HG03025 (cell line): ENCODE results near the gene OR52J3.
"Not testable (repeated sequence)": the region's sequence is repeated elsewhere in the genome, so short reads cannot be mapped to it uniquely, and the experiment has no call there.

Experiments
- ATAC-seq: cut with Tn5 transposase; IDR thresholded peaks from one replicate; pipeline ENCODE4 v1.9.1; 2021; ENCODE audit warnings: mild to moderate bottlenecking, moderate library complexity; ENCODE audit not compliant: unreplicated experiment, low FRiP score

OR52J3 gene

GRCh38 chr11:5046226-5046625, at the start of gene OR52J3:
TSS of gene OR52J3 (plus strand) at chr11:5046526. CDS start at chr11:5046526, 0 bp downstream.
- no peak for ATAC-seq

GRCh38 chr11:5004424-5005274, 41.7 kb upstream of the OR52J3 start:
- no peak for ATAC-seq

- no peak for ATAC-seq
Measured at GRCh38 chr11:5007561-5007960, 38.8 kb upstream of the OR52J3 start.

- no peak for ATAC-seq
Measured at GRCh38 chr11:5011254-5011653, 35.1 kb upstream of the OR52J3 start.

GRCh38 chr11:5013012-5013411, 33.3 kb upstream of the OR52J3 start:
- no peak for ATAC-seq

- no peak for ATAC-seq
Measured at GRCh38 chr11:5021996-5022395, 24.3 kb upstream of the OR52J3 start.

GRCh38 chr11:5036669-5037068, 9.7 kb upstream of the OR52J3 start:
- no peak for ATAC-seq

- ATAC-seq: no peak
Measured at GRCh38 chr11:5037926-5038325, 8.4 kb upstream of the OR52J3 start.

GRCh38 chr11:5038341-5038740, 8.0 kb upstream of the OR52J3 start:
- no peak for ATAC-seq

- ATAC-seq: no peak
Measured at GRCh38 chr11:5040876-5041275, 5.5 kb upstream of the OR52J3 start.

- ATAC-seq: no peak
Measured at GRCh38 chr11:5042091-5042490, 4.2 kb upstream of the OR52J3 start.

- ATAC-seq: no peak
Measured at GRCh38 chr11:5043380-5043779, 2.9 kb upstream of the OR52J3 start.

- ATAC-seq: no peak
Measured at GRCh38 chr11:5046754-5047330, 516 bp downstream of the OR52J3 start.

GRCh38 chr11:5058679-5059078, 12.4 kb downstream of the OR52J3 start:
- ATAC-seq: not testable (repeated sequence)

- no peak for ATAC-seq
Measured at GRCh38 chr11:5059391-5059790, 13.1 kb downstream of the OR52J3 start, which contains the start of gene OR52E2. TSS of gene OR52E2 (minus strand) at chr11:5059627. CDS start at chr11:5059627, 0 bp downstream.

- ATAC-seq: no peak
Measured at GRCh38 chr11:5065027-5065426, 18.7 kb downstream of the OR52J3 start.

- ATAC-seq: no peak
Measured at GRCh38 chr11:5069272-5069671, 22.9 kb downstream of the OR52J3 start, which contains the start of gene OR52E1. TSS of gene OR52E1 (plus strand) at chr11:5069572.

- no peak for ATAC-seq
Measured at GRCh38 chr11:5071799-5072198, 25.5 kb downstream of the OR52J3 start.

GRCh38 chr11:5081405-5081804, 35.1 kb downstream of the OR52J3 start:
- no peak for ATAC-seq

- ATAC-seq: no peak
Measured at GRCh38 chr11:5083602-5084001, 37.3 kb downstream of the OR52J3 start.

- ATAC-seq: no peak
Measured at GRCh38 chr11:5088556-5088955, 42.2 kb downstream of the OR52J3 start.

- ATAC-seq: no peak
Measured at GRCh38 chr11:5090668-5091067, 44.3 kb downstream of the OR52J3 start.
